Caco-2 (cell line): ENCODE results near the gene SLC3A2. TPM values are rescaled to one million over a fixed set of nuclear protein-coding genes. Genes with fewer than 3 reads are reported as not detected.

Source experiments
- BruUV-seq: library from RNA; stranded (reverse); fragments of 400-500 nt; replicated peaks from 2 replicates; lab custom pipeline; 2021; lab: Mats Ljungman, UMichigan
- CTCF ChIA-PET: fragments of 300-600 bp; sonication (Branson Sonifier 250); formaldehyde crosslinking; loops from one replicate; lab custom pipeline; 2022; ENCODE audit warnings: antibody characterized with exemption; lab: Charles Lee
- POLR2A ChIA-PET: fragments of 300-600 bp; sonication (Branson Sonifier 250); formaldehyde crosslinking; loops from one replicate; lab custom pipeline; 2022; ENCODE audit warnings: antibody characterized with exemption; lab: Charles Lee
- DNase-seq, 2 experiments: peaks; one replicate each; pipeline versions ENCODE4 v3.0.0 to v3.0.0-alpha.2; 2020 to 2022
- H3K27me3 ChIP-seq: replicated peaks from 2 replicates; pipeline ENCODE4 v1.6.0; 2011; ENCODE audit warnings: low read length; ENCODE audit not compliant: control insufficient read depth, insufficient read depth
- H3K36me3 ChIP-seq: 2 replicates; pipeline ENCODE4 v1.5.1; 2011; ENCODE audit warnings: low read length; ENCODE audit not compliant: control insufficient read depth, insufficient read depth
- H3K4me1 ChIP-seq: fragments of 250-450 bp; sonication (Bioruptor Pico); 2 replicates; pipeline ENCODE4 v1.5.1; 2020; ENCODE audit warnings: mild to moderate bottlenecking
- H3K4me3 ChIP-seq: 2 replicates; pipeline ENCODE4 v1.5.1; 2011; ENCODE audit warnings: low read depth, mild to moderate bottlenecking, control low read depth, low read length
- H3K9me3 ChIP-seq: fragments of 250-450 bp; sonication (Bioruptor Pico); 2 replicates; pipeline ENCODE4 v1.5.1; 2020; ENCODE audit warnings: mild to moderate bottlenecking, moderate library complexity
- H3K27ac Mint-ChIP-seq: one replicate; pipeline ENCODE4 v1.8.0; 2022; ENCODE audit warnings: mixed read lengths; ENCODE audit not compliant: unreplicated experiment
- H3K27me3 Mint-ChIP-seq: one replicate; pipeline ENCODE4 v1.8.0; 2022; ENCODE audit warnings: mixed read lengths; ENCODE audit not compliant: insufficient read depth, unreplicated experiment
- H3K36me3 Mint-ChIP-seq: one replicate; pipeline ENCODE4 v1.8.0; 2022; ENCODE audit warnings: mild to moderate bottlenecking, mixed read lengths; ENCODE audit not compliant: insufficient read depth, unreplicated experiment
- H3K4me1 Mint-ChIP-seq: one replicate; pipeline ENCODE4 v1.8.0; 2022; ENCODE audit warnings: low read depth, mixed read lengths; ENCODE audit not compliant: unreplicated experiment
- H3K4me3 Mint-ChIP-seq: one replicate; pipeline ENCODE4 v1.8.0; 2022; ENCODE audit warnings: mild to moderate bottlenecking, moderate library complexity, mixed read lengths; ENCODE audit not compliant: unreplicated experiment
- H3K9me3 Mint-ChIP-seq: one replicate; pipeline ENCODE4 v1.8.0; 2022; ENCODE audit warnings: mixed read lengths; ENCODE audit not compliant: unreplicated experiment
- intact Hi-C: fragments of 100-400 bp; cut with micrococcal nuclease; formaldehyde crosslinking; loops from one replicate; pipeline ENCODE4 v1.10.0; 2022; ENCODE audit not compliant: unreplicated experiment
- total RNA-seq: library from RNA; stranded (reverse); gene quantifications from 2 replicates; pipeline ENCODE4 v1.2.3, GENCODE V29; 2022
- TF ChIP-seq, protein P1 (sequence below), 2 experiments: fragments of 200-600 bp in 1 of 2; IDR thresholded peaks; 1 replicate in 1 of 2; 2 replicates in 1 of 2; pipeline versions ENCODE4 v1.5.1 to v1.8.0; 2011 to 2022; ENCODE audit warnings: antibody characterized with exemption in 1 of 2, control low read depth in 1 of 2, inconsistent platforms in 1 of 2, low read depth in 1 of 2, low read length in 1 of 2, mild to moderate bottlenecking in 1 of 2, moderate library complexity in 1 of 2; ENCODE audit not compliant: insufficient read depth in 1 of 2, severe bottlenecking in 1 of 2, unreplicated experiment in 1 of 2

The SLC3A2 gene
- total RNA-seq, 1 experiment from 2014 or later, result 879 TPM

GRCh38 chr11:62863687-62864335, 16.9 kb upstream of the SLC3A2 start:
- H3K36me3 Mint-ChIP-seq, result peaks cover 77% of the 10 kb centered on the region
- intact Hi-C loops, result loop anchor here (2.0 kb wide), 1 partner anchor 59 kb away; the partner anchor contains the start of gene NXF1
- TF ChIP-seq, protein P1, sequence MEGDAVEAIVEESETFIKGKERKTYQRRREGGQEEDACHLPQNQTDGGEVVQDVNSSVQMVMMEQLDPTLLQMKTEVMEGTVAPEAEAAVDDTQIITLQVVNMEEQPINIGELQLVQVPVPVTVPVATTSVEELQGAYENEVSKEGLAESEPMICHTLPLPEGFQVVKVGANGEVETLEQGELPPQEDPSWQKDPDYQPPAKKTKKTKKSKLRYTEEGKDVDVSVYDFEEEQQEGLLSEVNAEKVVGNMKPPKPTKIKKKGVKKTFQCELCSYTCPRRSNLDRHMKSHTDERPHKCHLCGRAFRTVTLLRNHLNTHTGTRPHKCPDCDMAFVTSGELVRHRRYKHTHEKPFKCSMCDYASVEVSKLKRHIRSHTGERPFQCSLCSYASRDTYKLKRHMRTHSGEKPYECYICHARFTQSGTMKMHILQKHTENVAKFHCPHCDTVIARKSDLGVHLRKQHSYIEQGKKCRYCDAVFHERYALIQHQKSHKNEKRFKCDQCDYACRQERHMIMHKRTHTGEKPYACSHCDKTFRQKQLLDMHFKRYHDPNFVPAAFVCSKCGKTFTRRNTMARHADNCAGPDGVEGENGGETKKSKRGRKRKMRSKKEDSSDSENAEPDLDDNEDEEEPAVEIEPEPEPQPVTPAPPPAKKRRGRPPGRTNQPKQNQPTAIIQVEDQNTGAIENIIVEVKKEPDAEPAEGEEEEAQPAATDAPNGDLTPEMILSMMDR (IDR thresholded peaks at IDR 0.05; ENCODE audit: insufficient read depth in 1 of 2, low read depth in 1 of 2, low read length in 1 of 2, severe bottlenecking in 1 of 2, unreplicated experiment in 1 of 2), result no peak
- peaks cover 20% of the 10 kb centered on the region for H3K4me1 ChIP-seq
- no peaks in the 10 kb centered on the region for H3K27me3 ChIP-seq
- H3K27ac Mint-ChIP-seq, result no peak overlapping the region
- no peak for DNase-seq
- H3K4me3 ChIP-seq, result no peak overlapping the region
- no peaks in the 10 kb centered on the region for H3K36me3 ChIP-seq
- no peak overlapping the region for H3K4me3 Mint-ChIP-seq
- no TSS peak for BruUV-seq
- no peaks in the 10 kb centered on the region for H3K9me3 ChIP-seq
- CTCF ChIA-PET, result interaction anchor here (0.5 to 1.2 kb wide), 2 partner anchors 42 to 77 kb away, joined by 4 to 5 read pairs; no protein-coding TSS in a partner anchor
- H3K9me3 Mint-ChIP-seq, result no peaks in the 10 kb centered on the region
- POLR2A ChIA-PET, result interaction anchor here (0.7 to 1.2 kb wide), 3 partner anchors 9 to 23 kb away, joined by 3 read pairs; partner anchors contain the start of gene SLC3A2
- H3K4me1 Mint-ChIP-seq, result peaks cover 33% of the 10 kb centered on the region
- H3K27me3 Mint-ChIP-seq, result no peaks in the 10 kb centered on the region

DNA sequence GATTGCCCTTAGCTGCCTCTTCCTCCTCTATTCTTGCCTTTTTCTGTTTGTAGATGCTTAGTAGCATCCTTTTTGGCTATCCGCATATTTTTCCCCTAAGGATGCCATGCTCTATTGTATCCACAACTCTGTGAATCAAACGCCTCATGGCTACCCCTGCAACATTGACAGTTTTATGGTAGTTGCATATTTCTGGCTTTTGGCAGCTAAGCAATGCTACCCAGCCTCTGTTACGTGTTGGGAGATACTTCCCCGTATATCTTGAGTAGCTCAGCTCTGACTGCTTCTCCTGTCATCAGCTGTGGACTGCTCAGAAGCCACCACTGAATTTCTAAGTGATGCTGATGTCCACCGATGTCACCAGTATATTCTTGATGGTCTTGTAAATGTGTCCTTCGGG, 15.1 kb upstream of the SLC3A2 start:
- no peaks in the 10 kb centered on the region for H3K9me3 ChIP-seq
- no peaks in the 10 kb centered on the region for H3K36me3 ChIP-seq
- H3K9me3 Mint-ChIP-seq, result no peaks in the 10 kb centered on the region
- H3K4me3 Mint-ChIP-seq, result no peak overlapping the region
- no peaks in the 10 kb centered on the region for H3K27me3 Mint-ChIP-seq
- no peak for DNase-seq
- peaks cover 19% of the 10 kb centered on the region for H3K4me1 Mint-ChIP-seq
- TF ChIP-seq, protein P1 (IDR thresholded peaks at IDR 0.05; ENCODE audit: insufficient read depth in 1 of 2, low read depth in 1 of 2, low read length in 1 of 2, severe bottlenecking in 1 of 2, unreplicated experiment in 1 of 2), result no peak
- ChIA-PET POLR2A (interaction anchor here (0.6 kb wide), 1 partner anchor 33 kb away, joined by 6 read pairs; no protein-coding TSS in a partner anchor), CTCF (interaction anchor here (0.6 kb wide), 1 partner anchor 79 kb away, joined by 3 read pairs; no protein-coding TSS in a partner anchor)
- peaks cover 80% of the 10 kb centered on the region for H3K36me3 Mint-ChIP-seq
- H3K27ac Mint-ChIP-seq, result no peak overlapping the region
- no TSS peak for BruUV-seq
- peaks cover 8% of the 10 kb centered on the region for H3K4me1 ChIP-seq
- no peaks in the 10 kb centered on the region for H3K27me3 ChIP-seq
- no peak overlapping the region for H3K4me3 ChIP-seq
- intact Hi-C loops, result no loop called here

- Histone ChIP-seq H3K27me3 (no peaks in the 10 kb centered on the region), H3K4me3 (no peak overlapping the region), H3K4me1 (peaks cover 27% of the 10 kb centered on the region), H3K36me3 (no peaks in the 10 kb centered on the region), H3K9me3 (no peaks in the 10 kb centered on the region)
- Mint-ChIP-seq H3K9me3 (no peaks in the 10 kb centered on the region), H3K4me1 (peaks cover 13% of the 10 kb centered on the region), H3K4me3 (no peak overlapping the region), H3K27me3 (no peaks in the 10 kb centered on the region), H3K27ac (no peak overlapping the region), H3K36me3 (peaks cover 86% of the 10 kb centered on the region)
- TF ChIP-seq, protein P1 (IDR thresholded peaks at IDR 0.05; ENCODE audit: insufficient read depth in 1 of 2, low read depth in 1 of 2, low read length in 1 of 2, severe bottlenecking in 1 of 2, unreplicated experiment in 1 of 2), result no peak
- intact Hi-C loops, result no loop called here
- DNase-seq, result no peak
- POLR2A ChIA-PET, result interaction anchor here (1.2 kb wide), 1 partner anchor 33 kb away, joined by 6 read pairs; no protein-coding TSS in a partner anchor
- CTCF ChIA-PET, result no interaction called here
- BruUV-seq, result no TSS peak
Observed at GRCh38 chr11:62874851-62875250, 5.8 kb upstream of the SLC3A2 start.
